ENCODE results near the gene FERMT3. TPM values are rescaled to one million over a fixed set of nuclear protein-coding genes. Genes with fewer than 3 reads are reported as not detected.

Gene FERMT3
- total RNA-seq, 1 experiment from 2014 or later, result 0.80 TPM

DNA sequence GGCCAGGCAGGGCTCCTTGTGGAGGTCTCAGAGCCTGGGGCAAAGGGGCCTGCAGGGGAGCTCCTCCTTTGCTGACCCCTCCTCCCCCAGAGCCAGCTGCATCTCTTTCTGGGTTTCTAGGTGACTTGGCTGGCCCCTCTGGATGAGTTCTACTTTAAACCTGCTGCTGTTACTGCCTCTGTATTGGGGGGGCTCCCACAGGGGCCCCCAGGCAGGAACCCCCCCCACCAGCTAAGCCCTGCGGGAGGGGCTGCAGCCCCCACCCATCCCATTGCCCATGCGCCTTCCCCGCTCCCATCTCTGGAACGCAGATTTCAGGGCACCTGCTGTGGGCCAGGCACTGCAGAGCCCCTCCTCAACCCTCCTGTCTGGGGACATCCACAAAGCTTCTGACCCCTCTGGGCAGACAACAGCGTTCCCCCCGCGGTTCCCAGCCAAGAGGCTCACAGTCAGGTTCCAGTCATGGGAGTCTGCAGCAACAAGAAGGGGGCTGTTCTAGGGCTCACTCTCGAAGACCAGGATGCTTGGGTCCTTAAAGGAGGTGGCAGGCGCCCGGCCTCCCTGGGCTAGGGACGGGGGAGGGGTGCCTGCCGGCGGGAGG, 44.0 kb downstream of the FERMT3 start:
- Histone ChIP-seq H3K4me3 (ENCODE audit: insufficient read depth, low read depth, low read length) (peak overlapping the region; percentile 70), H3K27me3 (ENCODE audit: control insufficient read depth, insufficient read depth, low read length) (no peaks in the 10 kb centered on the region), H3K36me3 (replicated peaks; ENCODE audit: control insufficient read depth, insufficient read depth, low read length) (peaks cover 2% of the 10 kb centered on the region; the same call in 1 of the 2 replicates)
- DNase-seq, result peak; percentile 85

DNA sequence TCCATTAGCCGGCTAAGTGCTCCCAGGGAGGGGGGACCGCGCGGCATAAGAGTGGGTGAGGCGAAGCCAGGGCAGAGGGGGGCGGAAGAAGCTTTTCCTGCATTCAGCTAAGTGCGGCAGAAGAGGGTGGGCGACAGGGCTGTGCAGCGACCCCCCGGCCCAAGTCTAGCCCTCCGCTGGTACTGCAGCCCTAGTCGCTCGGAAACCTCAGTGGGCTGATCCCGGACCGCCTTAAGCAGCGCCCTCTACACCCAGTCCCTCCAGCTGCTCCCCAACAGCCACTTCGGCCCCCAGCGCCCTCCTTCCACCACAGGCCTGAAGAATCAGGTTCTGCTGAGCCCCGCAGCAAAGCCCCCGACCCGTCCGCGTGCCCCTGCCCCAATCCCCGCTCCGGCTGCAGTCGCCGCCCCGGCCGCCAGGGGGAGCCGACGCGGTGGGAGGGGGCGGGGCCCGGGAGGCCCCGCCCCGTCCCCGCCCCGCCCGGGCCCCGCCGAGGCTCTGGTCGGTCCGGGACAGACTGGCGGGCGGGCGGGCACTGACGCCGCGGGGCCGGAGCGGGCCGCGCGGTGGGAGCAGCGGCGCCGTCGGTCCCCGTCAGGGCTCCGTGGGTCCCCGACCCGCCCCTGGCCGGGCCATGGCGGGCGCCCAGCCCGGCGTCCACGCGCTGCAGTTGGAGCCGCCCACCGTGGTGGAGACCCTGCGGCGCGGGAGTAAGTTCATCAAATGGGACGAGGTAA, 44.7 kb downstream of the FERMT3 start, which contains the start of gene PLCB3:
TSS of gene PLCB3 (plus strand) at position 515 of the 737 bp plus-strand sequence. CDS start at position 635, 120 bp downstream.
- DNase-seq, result peak; percentile 99
- peak within 1 kb of the TSS; percentile 84 for H3K4me3 ChIP-seq (ENCODE audit: insufficient read depth, low read depth, low read length)
- no peaks in the 10 kb centered on the region for H3K27me3 ChIP-seq (ENCODE audit: control insufficient read depth, insufficient read depth, low read length)

DNA sequence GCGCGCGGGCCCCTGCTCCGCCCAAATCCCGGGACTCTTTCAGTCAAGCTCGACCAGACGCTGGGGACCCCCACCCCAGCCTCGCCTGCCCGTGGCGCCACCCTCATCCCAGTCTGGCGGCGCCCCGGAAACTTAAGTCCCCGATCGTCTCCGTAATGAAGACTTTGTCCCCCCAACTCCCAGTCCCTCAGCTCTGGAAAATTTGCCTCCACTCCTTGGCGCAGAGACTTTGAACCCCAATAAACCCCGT, 45.2 kb downstream of the FERMT3 start:
- H3K27me3 ChIP-seq (ENCODE audit: control insufficient read depth, insufficient read depth, low read length), result no peaks in the 10 kb centered on the region
- peaks cover 9% of the 10 kb centered on the region for H3K36me3 ChIP-seq (replicated peaks; ENCODE audit: control insufficient read depth, insufficient read depth, low read length)
- peak overlapping the region; percentile 84 for H3K4me3 ChIP-seq (ENCODE audit: insufficient read depth, low read depth, low read length)
- DNase-seq, result no peak

More for the DNA sequence above, 44.7 kb downstream of the FERMT3 start, which contains the start of gene PLCB3:
- peaks cover 6% of the 10 kb centered on the region for H3K36me3 ChIP-seq (replicated peaks; ENCODE audit: control insufficient read depth, insufficient read depth, low read length)

DNA sequence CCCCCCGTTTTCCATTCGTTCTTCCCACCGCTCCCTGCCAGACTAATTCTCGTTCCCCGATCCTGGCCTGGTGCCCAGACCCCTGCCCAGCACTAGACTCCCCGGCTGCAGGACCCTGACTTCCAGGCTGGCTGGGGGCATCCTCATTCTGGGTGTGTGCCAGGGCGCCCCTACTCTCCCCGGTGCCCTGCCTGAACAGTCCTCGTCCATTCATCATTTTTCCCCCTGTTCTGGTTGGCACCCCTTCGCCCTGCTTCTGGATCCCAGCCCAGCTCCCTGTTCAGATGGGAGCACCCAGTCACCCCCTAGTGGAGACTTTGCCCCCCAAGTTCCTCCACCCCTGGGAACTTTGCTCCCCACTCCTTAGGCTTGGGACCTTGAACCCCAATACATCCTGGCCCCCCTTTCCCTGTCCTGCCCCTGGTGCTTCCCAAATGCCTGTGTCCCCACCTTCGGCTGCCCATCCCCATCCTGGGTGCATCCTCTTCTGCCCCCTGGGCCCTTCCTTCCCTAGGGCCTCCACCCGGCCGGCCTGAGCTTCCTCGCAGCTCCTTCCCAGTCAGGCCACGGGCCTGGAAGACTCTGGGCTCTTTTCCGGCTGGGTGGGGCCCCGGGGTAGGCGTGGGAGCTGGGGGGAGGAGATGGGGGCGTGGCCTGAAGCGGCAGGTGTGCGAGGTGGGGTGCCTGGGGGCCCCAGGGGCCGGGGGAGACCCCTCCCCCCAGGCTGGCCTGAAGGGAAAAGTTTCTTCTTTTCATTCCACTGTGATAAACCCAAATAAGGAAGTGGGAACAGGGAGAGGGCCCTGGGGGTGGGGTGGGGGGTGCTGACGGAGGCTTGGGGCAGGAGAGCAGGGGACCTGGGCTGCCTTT, 45.7 kb downstream of the FERMT3 start:
- DNase-seq, result peak; percentile 95
- peak overlapping the region; percentile 84 for H3K4me3 ChIP-seq (ENCODE audit: insufficient read depth, low read depth, low read length)
- H3K27me3 ChIP-seq (ENCODE audit: control insufficient read depth, insufficient read depth, low read length), result no peaks in the 10 kb centered on the region
- H3K36me3 ChIP-seq (replicated peaks; ENCODE audit: control insufficient read depth, insufficient read depth, low read length), result peaks cover 10% of the 10 kb centered on the region

DNA sequence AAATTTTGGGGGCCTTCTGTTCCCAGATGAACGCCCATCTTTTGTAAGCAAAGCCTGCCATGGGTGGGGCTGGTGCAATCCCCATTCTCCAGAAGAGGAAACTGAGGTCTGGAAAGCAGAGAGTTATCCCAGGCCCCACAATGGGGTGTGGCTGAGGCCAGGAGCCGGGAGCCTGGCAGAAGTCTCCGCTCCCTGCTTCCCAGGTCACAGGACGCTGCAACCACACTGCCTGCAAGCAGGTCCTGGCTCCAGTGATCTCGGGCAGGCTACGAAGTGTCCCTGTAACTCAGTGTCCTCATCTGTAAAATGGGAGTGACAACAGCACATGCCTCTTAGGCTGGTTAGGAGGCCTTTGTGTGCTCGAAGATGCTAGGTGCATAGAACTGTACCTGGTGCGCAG, 46.5 kb downstream of the FERMT3 start:
- no peak overlapping the region for H3K4me3 ChIP-seq (ENCODE audit: insufficient read depth, low read depth, low read length)
- no peaks in the 10 kb centered on the region for H3K27me3 ChIP-seq (ENCODE audit: control insufficient read depth, insufficient read depth, low read length)
- H3K36me3 ChIP-seq (replicated peaks; ENCODE audit: control insufficient read depth, insufficient read depth, low read length), result peaks cover 12% of the 10 kb centered on the region
- DNase-seq, result no peak

DNA sequence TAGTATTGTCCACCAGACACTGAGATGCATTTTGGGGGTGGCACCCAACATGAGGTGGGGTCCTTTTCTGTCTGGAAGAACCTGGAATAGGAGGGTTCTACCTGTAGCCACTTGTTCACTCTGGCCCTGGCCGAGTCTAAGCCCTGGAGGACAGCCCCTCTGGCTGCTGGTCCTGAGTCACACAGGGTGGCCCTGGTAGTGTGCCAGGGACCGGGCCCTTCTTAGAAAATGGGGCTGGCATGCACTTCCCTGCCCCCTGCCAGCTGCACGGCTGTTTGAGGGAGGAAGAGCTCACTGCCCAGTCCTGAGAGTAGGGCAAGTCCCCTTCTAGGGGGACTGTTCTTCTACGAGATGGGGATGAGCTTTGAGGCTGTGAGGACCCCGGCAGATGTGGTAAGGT, 47.0 kb downstream of the FERMT3 start:
- no peak for DNase-seq
- peaks cover 12% of the 10 kb centered on the region for H3K36me3 ChIP-seq (replicated peaks; ENCODE audit: control insufficient read depth, insufficient read depth, low read length)
- no peaks in the 10 kb centered on the region for H3K27me3 ChIP-seq (ENCODE audit: control insufficient read depth, insufficient read depth, low read length)
- H3K4me3 ChIP-seq (ENCODE audit: insufficient read depth, low read depth, low read length), result no peak overlapping the region

DNA sequence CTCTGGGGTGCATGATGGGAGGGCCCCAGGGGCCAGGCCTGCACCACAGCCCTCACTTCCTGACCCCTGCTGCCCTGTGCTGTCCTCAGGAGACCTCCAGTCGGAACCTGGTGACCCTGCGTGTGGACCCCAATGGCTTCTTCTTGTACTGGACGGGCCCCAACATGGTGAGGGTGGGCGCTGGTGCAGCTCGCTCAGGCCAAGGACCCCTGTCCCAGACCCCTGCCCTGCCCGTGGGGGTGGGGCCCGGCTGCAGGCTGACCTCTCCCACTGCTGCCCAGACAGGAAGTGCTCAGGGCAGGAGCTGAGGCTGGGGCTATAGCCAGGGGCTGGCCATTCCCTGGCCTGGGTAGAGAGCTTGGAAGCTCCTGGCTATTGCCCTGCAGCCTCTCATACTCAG, 47.8 kb downstream of the FERMT3 start:
- H3K27me3 ChIP-seq (ENCODE audit: control insufficient read depth, insufficient read depth, low read length), result no peaks in the 10 kb centered on the region
- no peak overlapping the region for H3K4me3 ChIP-seq (ENCODE audit: insufficient read depth, low read depth, low read length)
- peaks cover 16% of the 10 kb centered on the region for H3K36me3 ChIP-seq (replicated peaks; ENCODE audit: control insufficient read depth, insufficient read depth, low read length)
- no peak for DNase-seq

DNA sequence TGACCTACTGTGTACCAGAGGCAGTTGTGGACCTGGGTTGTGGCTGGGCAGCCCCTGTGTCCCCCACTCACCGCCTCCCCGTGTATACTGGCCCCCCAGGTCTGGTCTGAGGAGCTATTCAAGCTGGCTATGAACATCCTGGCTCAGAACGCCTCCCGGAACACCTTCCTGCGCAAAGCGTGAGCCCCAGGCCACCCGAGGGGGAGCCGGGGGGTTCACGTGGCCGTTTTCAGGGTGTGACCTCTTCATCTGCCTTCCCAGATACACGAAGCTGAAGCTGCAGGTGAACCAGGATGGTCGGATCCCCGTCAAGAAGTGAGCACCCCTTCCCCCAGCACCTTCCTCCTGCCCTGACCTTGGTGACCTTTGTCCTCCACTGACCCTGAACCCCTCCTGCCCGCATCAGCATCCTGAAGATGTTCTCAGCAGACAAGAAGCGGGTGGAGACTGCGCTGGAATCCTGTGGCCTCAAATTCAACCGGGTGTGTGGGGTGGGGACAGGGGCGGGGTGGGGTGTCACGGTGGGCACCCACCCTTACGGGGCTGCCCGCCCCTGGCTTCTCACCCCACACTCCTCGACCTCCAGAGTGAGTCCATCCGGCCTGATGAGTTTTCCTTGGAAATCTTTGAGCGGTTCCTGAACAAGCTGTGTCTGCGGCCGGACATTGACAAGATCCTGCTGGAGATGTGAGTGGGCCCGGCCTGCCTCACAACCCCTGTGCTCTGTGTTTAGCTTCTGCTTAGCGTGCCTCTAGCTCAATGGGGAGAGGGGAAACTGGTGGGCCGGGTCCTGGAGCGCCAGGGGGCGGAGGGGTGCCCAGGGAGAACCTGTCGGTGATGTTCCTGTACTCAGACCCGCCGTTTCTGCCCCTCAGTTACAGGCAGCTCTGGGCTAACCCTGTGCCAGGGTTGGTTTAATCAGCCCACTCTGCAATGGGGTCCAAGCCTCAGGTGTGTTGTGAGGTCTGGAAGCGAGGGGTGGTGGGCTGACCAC, 48.9 kb downstream of the FERMT3 start:
- H3K36me3 ChIP-seq (replicated peaks; ENCODE audit: control insufficient read depth, insufficient read depth, low read length), result peaks cover 21% of the 10 kb centered on the region
- no peak overlapping the region for H3K4me3 ChIP-seq (ENCODE audit: insufficient read depth, low read depth, low read length)
- no peaks in the 10 kb centered on the region for H3K27me3 ChIP-seq (ENCODE audit: control insufficient read depth, insufficient read depth, low read length)
- DNase-seq, result no peak

DNA sequence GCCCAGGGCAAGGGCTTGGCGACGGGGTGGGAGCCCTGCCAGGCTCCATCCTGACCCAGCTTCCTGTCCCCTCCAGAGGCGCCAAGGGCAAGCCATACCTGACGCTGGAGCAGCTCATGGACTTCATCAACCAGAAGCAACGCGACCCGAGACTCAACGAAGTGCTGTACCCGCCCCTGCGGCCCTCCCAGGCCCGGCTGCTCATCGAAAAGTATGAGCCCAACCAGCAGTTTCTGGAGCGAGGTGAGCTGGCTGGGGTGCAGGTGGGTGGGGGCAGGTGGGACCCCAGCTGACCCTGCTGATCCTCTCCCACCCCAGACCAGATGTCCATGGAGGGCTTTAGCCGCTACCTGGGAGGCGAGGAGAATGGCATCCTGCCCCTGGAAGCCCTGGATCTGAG, 49.8 kb downstream of the FERMT3 start:
- DNase-seq, result no peak
- Histone ChIP-seq H3K27me3 (ENCODE audit: control insufficient read depth, insufficient read depth, low read length) (no peaks in the 10 kb centered on the region), H3K4me3 (ENCODE audit: insufficient read depth, low read depth, low read length) (no peak overlapping the region), H3K36me3 (replicated peaks; ENCODE audit: control insufficient read depth, insufficient read depth, low read length) (peaks cover 23% of the 10 kb centered on the region)

DNA sequence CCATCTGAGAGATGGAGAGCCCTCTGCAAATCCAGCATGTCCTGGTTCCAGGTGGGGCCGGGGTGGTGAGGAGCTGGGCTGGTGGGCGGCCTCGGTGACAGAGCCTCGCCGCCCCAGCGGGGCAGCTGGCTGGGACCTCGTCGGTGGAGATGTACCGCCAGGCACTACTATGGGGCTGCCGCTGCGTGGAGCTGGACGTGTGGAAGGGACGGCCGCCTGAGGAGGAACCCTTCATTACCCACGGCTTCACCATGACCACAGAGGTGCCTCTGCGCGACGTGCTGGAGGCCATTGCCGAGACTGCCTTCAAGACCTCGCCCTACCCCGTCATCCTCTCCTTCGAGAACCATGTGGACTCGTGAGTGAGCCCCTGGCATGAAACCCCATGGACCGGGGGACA, 51.8 kb downstream of the FERMT3 start:
- no peak for DNase-seq
- Histone ChIP-seq H3K27me3 (ENCODE audit: control insufficient read depth, insufficient read depth, low read length) (no peaks in the 10 kb centered on the region), H3K4me3 (ENCODE audit: insufficient read depth, low read depth, low read length) (no peak overlapping the region), H3K36me3 (replicated peaks; ENCODE audit: control insufficient read depth, insufficient read depth, low read length) (peaks cover 31% of the 10 kb centered on the region)

DNA sequence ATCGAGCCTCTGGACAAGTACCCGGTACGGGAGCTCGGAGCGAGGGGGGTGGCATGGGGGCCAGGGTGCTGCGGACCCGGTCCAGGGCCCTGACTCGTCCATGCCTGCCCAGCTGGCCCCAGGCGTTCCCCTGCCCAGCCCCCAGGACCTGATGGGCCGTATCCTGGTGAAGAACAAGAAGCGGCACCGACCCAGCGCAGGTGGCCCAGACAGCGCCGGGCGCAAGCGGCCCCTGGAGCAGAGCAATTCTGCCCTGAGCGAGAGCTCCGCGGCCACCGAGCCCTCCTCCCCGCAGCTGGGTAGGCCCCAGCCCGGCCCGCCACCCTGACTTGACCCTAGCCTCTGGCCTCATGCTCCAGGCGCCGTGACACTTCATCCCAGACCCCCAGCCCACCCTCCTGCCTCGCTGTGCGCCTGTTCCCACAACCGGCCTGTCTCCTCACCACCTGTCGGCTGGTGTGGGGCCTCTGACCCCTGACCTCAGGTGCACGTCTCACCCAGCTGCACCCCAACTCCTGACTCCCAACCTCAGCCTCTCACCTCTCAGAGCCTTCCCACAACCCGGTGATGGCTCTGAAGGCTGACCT, 52.5 kb downstream of the FERMT3 start:
- no peak overlapping the region for H3K4me3 ChIP-seq (ENCODE audit: insufficient read depth, low read depth, low read length)
- H3K27me3 ChIP-seq (ENCODE audit: control insufficient read depth, insufficient read depth, low read length), result no peaks in the 10 kb centered on the region
- H3K36me3 ChIP-seq (replicated peaks; ENCODE audit: control insufficient read depth, insufficient read depth, low read length), result peaks cover 32% of the 10 kb centered on the region
- no peak for DNase-seq

DNA sequence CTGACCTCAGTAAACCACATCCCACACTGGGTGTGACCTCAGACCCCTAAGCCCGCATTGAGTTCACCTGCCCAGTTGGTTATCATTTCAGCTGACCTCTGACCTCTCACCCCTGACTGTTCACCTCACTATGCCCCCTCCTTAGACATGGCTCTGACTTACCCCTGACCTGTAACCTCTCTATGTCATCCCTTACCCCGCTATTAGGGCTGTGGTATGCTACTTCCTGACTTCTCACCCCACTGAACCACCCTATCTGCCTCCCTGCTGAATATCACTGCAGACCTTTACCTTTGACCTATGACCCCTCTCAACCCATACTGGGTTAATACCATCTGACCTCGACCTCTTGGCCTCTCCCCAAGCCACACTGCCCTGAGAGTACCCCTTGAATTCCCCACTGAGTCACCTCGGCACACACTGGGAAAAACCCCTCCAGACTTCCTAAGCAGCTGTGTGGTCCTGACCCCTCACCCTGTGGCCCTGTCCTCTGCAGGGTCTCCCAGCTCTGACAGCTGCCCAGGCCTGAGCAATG, 53.1 kb downstream of the FERMT3 start:
- no peaks in the 10 kb centered on the region for H3K27me3 ChIP-seq (ENCODE audit: control insufficient read depth, insufficient read depth, low read length)
- peaks cover 33% of the 10 kb centered on the region for H3K36me3 ChIP-seq (replicated peaks; ENCODE audit: control insufficient read depth, insufficient read depth, low read length)
- no peak for DNase-seq
- H3K4me3 ChIP-seq (ENCODE audit: insufficient read depth, low read depth, low read length), result no peak overlapping the region

DNA sequence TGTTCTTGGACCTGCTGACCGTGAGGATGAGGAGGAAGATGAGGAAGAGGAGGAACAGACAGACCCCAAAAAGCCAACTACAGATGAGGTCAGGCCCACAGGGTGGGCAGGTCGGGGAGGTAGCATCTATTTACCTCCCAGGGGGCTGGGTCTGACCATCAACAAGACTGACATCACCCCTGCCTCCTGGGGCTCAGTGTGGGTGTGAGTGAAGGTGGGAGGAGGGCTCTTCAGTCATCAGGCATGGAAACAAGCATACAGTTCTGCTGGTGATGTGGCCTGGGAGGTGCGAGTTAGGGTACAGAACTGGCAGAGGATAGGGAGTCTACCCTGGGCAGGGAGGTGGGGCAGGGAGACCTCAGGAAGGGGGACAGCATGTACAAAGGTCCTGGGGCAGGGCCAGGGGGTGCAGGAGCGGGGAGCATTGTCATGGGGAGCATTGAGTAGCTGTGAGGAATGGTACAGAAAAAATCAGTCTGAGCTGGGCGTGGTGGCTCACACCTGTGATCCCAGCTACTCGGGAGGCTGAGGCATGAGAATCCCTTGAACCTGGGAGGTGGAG, 53.7 kb downstream of the FERMT3 start:
- peaks cover 35% of the 10 kb centered on the region for H3K36me3 ChIP-seq (replicated peaks; ENCODE audit: control insufficient read depth, insufficient read depth, low read length)
- DNase-seq, result no peak
- no peak overlapping the region for H3K4me3 ChIP-seq (ENCODE audit: insufficient read depth, low read depth, low read length)
- H3K27me3 ChIP-seq (ENCODE audit: control insufficient read depth, insufficient read depth, low read length), result no peaks in the 10 kb centered on the region
